Gastrocnemius medialis (tissue), 4 donors: ENCODE data around the gene INPP5D.

Source experiments
- POLR2A ChIP-seq, 2 donors: fragments of 450-650 bp; IDR thresholded peaks; one replicate each; pipeline ENCODE4 v1.6.1; 2017; ENCODE audit warnings: antibody characterized with exemption in 2 of 2, mild to moderate bottlenecking in 2 of 2, moderate library complexity in 2 of 2
- TF ChIP-seq, protein P1 (sequence below), 5 experiments: fragments of 450-650 bp in 3 of 5; fragments of 200-600 bp in 2 of 5; sonication (generic) in 2 of 5; IDR thresholded peaks in 4 of 5; conservative IDR thresholded peaks in 1 of 5; 1 replicate in 4 of 5; 2 replicates in 1 of 5; pipeline ENCODE4 v1.5.1; 2016 to 2019; ENCODE audit warnings: antibody characterized with exemption in 5 of 5, mild to moderate bottlenecking in 3 of 5, moderate library complexity in 3 of 5

DNA sequence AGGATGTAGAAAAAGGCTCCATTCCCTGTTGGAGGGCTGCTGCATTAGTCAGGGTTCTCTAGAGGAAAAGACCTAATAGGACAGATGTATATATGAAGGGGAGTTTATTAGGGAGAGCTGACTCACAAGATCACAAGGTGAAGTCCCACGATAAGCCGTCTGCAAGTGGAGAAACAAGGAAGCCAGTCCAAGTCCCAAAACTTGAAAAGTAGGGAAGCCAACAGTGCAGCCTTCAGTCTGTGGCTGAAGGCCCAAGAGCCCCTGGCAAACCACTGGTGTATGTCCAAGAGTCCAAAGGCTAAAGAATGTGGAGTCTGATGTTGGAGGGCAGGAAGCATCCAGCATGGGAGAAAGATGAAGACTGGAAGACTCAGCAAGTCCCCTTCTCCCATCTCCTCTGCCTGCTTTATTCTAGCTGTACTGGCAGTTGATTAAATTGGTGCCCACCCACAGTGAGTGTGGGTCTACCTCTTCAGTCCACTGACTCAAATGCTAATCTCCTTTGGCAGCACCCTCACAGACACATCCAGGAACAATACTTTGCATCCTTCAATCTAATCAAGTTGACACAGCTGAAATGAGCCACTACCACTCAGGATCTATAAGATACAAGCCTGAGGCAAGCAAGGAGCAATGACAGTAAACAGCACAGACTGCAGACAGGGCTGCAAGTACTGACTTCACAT, 161.4 kb downstream of the INPP5D start:
- TF ChIP-seq, protein P1, sequence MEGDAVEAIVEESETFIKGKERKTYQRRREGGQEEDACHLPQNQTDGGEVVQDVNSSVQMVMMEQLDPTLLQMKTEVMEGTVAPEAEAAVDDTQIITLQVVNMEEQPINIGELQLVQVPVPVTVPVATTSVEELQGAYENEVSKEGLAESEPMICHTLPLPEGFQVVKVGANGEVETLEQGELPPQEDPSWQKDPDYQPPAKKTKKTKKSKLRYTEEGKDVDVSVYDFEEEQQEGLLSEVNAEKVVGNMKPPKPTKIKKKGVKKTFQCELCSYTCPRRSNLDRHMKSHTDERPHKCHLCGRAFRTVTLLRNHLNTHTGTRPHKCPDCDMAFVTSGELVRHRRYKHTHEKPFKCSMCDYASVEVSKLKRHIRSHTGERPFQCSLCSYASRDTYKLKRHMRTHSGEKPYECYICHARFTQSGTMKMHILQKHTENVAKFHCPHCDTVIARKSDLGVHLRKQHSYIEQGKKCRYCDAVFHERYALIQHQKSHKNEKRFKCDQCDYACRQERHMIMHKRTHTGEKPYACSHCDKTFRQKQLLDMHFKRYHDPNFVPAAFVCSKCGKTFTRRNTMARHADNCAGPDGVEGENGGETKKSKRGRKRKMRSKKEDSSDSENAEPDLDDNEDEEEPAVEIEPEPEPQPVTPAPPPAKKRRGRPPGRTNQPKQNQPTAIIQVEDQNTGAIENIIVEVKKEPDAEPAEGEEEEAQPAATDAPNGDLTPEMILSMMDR (IDR thresholded peaks at IDR 0.05 in 4 of 5, conservative IDR thresholded peaks at IDR 0.05 in 1 of 5), result no peak
- TF ChIP-seq POLR2A (IDR thresholded peaks at IDR 0.05), result no peak
